HG02840 (cell line): ENCODE measurements around the gene PFKFB1.

Experiments used
- ATAC-seq: cut with Tn5 transposase; IDR thresholded peaks from one replicate; pipeline ENCODE4 v1.9.1; 2021; ENCODE audit warnings: mild to moderate bottlenecking, moderate library complexity, moderate number of reproducible peaks; ENCODE audit not compliant: unreplicated experiment, low FRiP score

PFKFB1 gene

DNA sequence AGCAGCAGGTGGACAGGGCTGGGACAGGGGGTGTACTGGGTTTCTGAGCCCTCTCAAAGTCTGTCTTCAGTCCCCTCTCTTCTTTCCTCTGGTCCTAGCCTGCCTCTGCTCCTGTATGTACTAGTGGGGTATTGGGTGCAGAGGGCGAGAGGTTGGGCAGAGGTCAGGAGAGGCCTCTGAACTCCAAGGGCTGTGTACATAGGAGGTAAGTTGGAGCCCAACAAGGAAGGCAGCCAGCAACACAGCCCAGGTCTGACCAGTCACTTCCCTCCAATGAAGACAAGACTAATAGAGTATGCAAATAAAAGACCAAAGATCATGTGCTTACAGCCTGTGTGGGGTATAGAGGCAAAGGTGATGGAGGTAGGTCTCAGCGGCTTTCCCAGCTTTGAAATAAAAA lies at the start of gene PFKFB1:
Gene PFKFB1, minus strand, starts transcription at position 90 of the 400 bp plus-strand sequence. CDS start 181 bp downstream, outside the sequence.
- no peak for ATAC-seq

DNA sequence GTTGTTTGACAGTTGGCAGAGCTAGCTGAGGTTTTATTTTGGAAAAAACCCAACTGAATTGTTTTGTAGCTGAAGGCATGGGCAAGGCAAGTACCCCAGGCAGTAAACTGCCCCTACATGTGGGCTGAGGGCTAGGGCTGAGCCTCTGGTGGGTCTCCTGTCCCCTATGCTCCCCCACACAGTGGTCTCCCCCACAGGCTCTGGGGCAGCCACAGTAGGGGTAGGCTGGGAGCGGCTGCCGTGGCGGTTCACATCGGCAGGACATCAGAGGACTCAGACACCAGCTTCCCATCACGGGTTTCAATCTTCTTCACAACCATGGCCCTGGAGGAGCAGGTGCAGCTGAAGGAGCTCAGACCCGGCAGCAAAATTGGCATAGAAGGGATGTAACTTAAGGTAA lies 47.5 kb upstream of the PFKFB1 start:
- no peak for ATAC-seq

DNA sequence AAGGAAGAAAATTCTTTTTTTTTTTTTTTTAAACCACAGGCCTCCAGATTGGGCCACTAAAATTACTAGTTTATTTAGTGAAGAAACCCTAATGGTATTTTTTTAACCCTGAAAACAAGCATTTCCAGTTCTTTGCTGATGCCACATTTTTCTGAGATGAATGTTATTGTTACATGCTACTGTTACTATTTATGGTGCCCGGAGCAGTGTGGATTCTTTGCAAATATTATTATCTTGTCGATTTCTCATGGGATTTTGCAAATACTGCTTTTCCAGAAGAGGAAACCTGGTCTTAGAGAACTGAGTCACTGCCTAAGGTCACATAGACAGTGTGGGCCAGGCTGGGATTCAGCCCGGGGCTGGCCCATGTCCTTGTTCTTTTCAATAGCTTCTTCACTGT lies 45.5 kb upstream of the PFKFB1 start:
- ATAC-seq: no peak

DNA sequence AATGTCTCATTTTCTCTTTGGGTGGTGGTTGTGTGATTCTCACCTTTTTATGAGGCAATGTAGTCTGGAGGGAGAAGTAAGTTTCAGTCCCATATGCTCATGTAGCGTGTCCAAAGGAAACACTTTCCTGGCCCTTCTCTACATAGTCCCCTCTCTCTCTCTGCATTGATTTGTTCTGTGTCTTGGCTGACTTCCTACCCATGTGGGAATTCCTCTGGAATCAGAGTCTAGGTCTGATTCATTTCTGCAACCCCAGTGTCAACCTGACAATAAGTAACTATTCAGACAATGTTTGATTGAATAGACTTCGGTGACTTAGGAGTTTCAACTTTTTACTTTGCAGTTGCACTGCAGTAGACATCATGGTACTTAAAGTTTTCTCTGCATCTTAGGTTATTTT lies 39.4 kb upstream of the PFKFB1 start:
- ATAC-seq: no peak

DNA sequence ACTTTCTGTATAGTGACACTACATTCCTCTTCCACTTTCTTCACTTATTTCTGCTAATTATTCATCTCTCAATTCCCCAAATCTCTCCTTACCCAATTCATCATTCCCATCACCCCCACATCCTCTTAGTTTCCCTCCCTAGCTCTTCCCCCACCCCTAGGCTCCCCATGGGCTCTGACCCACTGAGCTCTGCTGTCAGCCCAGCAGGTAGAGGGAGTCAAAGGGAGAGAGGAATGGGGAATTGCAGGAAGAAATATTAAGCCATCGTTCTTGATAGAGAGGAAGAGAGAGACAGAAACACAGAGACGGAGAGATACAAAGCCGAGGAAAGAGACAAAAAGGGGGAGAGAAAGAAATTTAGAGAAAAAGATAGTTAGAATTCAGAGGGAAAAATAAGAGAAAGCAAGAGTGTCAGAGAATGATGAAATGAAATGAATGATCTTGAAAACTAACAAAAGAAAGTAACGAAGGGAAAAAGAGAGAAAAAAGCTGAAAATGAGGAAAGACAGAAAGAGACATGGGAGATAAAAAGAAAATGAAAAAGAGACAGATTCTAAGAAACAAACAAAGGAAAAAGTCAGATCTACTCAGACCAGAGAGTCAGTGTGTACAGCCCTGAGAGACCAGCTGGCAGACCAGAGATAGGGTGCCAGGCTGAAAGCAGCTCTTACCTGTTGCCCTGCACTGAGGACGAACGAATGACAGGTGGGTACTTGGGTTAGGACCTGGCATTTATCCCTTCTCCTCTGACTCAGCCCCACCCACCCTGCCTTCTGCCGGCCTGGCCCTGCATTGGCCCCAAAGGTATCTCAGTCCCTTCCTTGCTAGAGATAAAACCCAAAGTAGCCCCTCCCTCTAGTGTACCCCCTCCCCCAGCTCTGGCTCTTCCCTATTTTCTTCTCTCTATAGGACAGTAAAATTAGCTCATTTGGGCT lies 36.5 kb upstream of the PFKFB1 start, which contains the start of gene ALAS2:
Gene ALAS2, minus strand, starts transcription at position 707 of the 935 bp plus-strand sequence. CDS start 4,977 bp downstream, outside the sequence.
- no peak for ATAC-seq

DNA sequence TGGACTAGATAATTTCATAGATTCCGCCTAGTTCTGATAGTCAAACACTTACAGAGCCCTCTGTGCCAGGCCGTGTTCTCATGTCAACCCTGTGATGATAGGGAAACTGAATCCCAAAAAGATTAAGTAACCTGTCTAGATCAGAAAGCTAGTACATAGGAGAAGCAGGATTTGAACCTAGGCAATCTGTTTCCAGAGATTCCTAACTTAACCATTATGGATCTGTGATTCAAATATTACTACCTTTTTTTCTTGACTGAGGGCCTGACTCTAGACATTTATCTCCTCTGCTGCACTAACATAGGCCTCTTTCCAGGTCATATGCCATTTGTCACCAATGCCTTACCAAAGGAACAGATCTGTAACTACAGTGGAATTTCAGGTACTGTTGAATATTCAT lies 35.3 kb upstream of the PFKFB1 start:
- no peak for ATAC-seq

DNA sequence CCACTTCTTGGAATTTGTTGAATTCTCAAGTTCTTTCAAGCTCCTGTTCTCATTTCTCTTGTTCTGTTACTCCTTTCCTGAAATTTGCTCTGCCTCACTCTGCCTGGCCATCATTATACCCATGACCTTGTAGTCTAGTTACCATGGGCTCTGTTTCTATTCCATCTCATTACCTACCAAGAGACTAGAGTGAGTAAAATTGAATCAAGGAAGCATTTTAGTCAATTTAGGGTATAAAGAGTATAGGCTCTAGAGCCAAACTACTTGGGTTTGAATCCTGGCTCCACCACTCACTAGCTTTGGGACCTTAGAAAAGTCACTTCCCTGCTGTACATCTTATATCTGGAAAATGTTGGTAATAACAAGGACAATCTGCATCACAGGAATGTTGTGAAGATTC lies 34.6 kb upstream of the PFKFB1 start:
- no peak for ATAC-seq

DNA sequence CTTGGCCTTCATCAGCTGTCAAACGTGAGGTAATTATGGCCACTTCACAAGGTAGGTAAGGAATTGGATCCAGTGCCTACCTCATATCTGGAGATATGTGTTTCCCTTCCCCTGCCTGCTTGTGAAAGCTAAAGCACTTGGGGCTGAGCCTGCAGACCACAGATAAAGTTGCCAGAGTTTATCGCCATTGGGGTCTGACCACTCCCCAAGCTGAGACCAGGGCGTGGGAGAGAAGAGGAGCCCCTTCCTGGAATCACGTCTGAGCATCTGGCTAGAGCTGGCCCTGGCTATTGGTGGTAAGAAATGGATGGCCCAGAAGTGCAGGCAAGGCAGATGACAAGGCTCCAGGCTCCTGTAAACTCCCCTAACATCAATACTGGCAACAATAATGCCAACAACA lies 34.1 kb upstream of the PFKFB1 start:
- ATAC-seq: no peak

DNA sequence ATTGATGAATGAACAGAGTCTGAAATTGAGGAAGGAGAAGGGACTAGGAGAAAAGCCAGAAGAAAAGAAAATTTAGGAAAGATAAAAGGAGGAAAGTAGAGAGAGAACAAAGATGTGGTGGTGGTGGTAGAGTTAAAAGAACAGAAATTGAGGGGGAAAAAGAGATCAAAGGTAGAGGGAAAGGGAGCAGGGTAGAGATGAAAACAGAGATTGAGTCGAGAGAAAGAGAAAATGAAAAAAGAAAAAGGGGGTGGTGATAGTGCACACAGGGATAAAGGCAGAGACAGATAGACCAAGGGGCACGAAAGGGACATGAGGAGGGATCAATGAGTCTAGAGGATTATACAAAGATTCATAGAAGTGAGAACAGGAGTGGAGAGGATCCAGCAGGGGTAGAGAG lies 32.9 kb upstream of the PFKFB1 start:
- ATAC-seq: no peak

DNA sequence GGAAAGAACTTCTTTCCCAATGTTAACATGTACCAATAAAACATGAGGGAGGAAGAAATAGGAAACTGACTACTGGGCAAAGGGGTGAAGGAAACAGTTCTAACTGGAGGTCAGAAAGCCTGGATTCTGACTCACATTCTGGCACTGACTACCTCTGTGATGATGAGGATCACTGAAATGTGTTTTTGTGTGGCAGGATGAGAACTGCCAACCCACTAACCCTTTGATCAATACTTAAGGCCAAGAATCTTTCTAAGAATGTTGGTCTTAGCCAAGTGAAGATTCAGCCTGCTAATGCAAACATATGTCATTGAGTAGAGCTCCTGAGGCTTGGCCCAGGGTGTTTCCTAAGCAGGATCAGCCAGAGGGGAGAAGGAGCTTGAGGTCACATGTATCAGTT lies 32.2 kb upstream of the PFKFB1 start:
- ATAC-seq: no peak

DNA sequence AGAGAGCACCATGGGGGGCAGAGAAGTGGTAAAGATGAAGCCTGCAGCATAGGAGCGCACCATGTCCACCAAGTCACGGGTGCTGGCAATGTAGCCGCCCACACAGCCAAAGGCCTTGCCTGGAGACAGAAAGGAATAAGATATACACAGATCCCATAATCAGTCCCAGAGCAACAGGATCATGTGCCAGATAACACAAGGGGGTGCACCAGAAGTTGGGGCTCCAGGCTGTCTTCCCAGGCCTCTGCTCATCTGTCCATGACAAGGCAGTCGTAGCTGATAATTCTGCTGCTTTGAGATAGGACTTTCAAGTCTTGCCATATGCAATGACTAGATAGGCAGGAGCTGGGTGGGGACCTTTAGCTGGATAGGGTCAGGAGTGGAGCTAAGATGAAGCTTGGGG lies 20.9 kb upstream of the PFKFB1 start:
- no peak for ATAC-seq

DNA sequence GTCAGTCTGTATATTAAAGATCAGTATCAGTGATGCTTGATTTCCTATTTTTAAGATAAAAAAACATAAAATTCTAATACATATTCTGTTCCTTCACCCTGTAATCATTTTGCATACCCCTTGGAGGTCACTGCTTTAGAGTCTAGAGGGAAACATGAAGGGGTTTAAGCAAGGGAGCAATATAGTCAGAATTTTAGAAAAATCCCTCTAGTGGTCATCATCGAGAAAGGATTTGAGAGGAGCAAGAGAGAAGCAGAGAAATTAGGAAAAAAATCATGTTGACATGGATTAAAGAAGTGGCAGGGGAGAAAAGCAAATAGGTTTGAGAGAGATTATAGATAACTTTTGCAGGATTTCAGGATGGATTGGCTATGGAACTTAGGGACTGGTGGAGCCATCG lies 17.3 kb upstream of the PFKFB1 start:
- ATAC-seq: no peak

DNA sequence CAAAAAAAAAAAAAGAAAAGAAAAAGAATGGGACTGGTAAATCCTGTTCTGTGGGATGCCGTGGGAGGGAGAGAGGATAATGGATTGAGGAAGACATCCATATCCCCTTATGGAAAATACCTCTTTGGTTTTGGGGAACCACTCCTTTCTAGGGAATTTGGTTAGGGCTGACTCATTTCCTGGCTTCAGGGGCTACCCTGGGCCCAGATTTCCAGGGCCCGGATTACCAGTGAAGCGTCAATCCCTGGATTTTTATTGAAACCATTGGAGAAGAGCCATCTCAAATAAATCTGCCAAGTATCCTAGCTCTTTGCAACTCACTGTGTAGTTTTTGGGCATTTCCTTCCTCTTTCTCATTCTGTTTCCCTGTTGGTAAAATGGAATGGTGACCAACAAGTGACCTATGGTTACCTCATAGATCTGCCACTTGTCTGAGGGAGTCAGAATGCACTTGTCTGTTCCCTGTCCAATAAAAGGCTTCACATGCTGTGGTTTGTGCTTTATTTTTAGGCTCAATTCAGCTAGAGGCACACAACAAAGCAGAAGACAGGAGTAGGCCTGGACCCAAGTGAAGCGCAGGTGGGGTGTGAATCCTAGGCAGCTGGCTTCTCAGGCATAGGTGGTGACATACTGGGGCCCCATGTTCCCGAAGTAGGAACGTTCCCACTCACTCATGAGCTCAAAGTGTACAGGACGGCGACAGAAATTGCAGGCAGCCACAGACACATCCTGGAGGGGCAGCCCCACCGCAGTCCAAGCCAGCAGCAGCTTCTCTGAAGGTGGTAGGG lies 14.8 kb upstream of the PFKFB1 start:
- no peak for ATAC-seq

DNA sequence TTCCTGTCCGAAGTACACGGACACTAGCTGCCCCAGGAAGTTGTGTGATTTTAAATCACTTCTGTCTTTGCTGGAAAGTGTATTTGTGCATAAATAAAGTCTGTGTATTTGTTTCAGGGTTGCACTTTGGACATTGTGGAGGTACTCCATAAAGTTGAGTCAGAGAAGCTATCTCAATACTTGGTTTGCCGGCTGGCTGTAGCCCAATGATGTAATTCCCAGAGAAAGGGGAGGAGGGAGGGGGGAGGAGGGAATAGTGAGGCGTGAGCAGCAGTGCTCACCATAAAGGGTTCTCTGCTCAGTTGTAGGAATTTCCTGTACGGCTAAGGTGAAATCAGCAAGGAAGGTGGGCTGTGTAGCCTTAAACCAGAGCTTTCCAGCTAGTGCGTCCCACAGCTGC lies 13.7 kb upstream of the PFKFB1 start:
- ATAC-seq: no peak

DNA sequence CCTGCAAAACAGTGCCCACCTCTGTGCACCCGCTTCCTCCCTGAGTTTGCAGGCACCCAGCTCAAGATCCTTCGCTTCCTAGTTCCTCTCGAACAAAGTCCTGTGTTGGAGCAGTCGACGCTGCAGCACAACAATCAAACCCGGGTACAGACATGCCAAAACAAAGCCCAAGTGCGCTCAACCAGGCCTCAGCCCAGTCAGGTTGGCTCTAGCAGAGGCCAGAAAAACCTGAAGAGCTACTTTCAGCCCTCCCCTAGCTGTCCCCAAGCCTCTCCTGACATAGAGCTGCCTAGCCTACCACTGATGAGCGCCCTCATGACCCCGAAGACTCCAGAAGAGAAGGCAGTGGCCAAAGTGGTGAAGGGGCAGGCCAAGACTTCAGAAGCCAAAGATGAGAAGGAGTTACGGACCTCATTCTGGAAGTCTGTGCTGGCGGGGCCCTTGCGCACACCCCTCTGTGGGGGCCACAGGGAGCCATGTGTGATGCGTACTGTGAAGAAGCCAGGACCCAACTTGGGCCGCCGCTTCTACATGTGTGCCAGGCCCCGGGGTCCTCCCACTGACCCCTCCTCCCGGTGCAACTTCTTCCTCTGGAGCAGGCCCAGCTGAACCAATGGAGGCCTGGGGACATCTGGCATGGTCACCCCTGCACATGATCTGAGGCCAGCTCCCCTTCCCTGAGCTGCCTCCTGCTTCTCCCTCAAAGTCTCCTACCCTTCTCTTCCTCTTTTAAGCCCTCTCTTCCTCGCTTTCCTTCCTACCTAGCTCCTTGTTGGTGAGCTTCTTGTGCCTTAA lies 13.0 kb upstream of the PFKFB1 start:
- ATAC-seq: no peak

DNA sequence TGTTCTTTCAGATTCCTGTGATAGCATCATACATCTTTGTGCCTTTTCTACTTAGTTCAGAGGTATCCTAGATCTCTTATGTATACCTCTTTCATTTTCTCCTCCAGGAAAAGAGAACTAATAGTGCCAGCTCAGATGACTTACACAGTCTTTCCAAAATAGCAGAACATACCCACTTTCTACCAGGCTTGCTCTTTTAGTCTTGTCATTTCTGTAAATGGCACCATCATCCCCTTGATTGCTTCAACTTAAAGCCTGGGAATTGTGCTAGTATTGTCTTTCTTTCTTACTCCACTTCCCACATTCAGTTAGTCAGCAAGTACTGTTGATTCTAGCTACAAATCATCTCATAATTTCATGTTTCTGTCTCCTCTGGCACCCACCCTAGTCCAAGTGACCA lies 11.3 kb upstream of the PFKFB1 start:
- ATAC-seq: no peak

DNA sequence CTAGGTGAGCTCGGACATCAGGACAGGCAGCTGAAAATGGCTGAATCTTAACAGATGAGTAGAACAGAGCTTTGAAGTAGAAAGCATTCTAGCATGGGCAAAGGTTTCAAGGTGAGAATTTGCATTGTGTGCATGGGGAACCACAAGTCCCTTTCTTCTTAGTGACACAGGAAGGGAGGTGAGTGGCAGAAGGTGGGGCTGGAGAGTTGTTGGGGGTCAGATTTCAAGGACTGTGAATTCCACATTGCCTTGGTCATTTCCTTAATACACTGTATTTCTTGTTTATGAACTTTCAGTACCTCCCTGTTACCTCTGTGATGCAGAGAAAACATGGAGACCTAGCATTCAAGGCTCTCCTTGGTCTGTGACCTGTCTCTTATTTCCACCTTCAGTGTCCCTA lies 10.2 kb upstream of the PFKFB1 start:
- ATAC-seq: no peak

DNA sequence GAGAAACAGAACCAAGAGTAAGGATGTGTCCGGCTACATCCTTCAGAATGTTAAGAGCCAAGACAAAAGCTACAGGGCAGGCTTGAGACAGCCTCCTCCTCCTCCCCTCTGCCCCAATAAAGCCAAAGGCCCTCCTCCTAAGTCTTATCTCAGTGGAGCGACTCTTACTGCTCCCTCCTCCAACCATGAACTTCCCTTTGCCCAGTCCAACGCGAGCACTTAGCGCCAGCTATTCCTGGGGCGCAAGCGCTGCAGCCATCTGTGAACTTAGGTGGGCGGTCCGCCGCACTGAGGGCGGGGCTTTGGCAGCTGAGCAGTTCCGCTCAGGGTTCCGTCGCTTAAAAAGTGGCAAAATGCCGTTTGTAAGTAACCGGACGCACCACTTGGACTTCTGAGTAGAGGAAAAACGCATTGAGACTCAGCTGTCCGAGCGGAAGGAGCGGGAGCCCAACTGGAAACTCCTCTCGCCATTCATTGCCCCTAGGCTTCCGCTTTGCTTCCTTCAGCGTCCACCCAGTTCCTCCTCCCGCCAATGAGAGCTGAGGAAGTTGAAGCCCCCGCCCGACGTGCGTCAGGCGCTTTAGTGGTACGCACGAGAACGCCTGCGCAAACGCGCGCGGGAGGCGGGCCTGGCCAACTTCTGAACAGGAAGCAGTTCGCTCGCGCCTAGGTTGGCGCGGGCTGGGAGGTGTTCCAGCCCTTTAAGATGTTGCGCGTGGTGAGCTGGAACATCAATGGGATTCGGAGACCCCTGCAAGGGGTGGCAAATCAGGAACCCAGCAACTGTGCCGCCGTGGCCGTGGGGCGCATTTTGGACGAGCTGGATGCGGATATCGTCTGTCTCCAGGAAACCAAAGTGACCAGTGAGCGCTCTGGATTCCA lies 6.0 kb upstream of the PFKFB1 start, which contains the start of gene APEX2:
Gene APEX2, plus strand, starts transcription at position 647 of the 882 bp plus-strand sequence. Its CDS starts 60 bp downstream, at position 707.
- peak; percentile 91 for ATAC-seq

DNA sequence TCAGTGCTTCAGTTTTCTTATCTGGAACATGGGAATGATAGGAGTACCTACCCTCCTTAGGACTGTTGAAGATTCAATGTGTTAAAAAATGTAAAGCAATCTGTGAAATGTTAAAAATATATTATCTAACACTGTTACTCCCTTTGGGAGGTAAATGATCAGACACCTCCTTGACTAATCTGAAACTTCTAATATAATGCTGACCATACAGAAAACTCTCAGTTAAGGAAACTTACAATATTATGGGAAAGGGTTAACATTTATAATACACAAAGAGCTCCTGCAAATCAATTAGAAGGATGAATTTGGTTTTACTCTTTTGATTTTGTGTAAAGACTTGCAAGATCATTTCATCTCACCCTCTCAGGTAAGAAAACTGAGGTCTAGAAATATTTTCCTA lies 1.6 kb upstream of the PFKFB1 start:
- ATAC-seq: no peak
